PFSK-1 (cell line): ENCODE measurements around the gene DPYSL3.

Experiments
- FOXP2 ChIP-seq: optimal IDR thresholded peaks from 2 replicates; pipeline ENCODE3; 2011; ENCODE audit warnings: borderline replicate concordance, control low read depth, inconsistent platforms; ENCODE audit not compliant: insufficient read depth; ENCODE audit errors: extremely low read length, extremely low read depth
- POLR2AphosphoS5 ChIP-seq: IDR thresholded peaks from 2 replicates; pipeline ENCODE4 v1.6.1; 2012; ENCODE audit warnings: low read depth, mild to moderate bottlenecking, control low read depth, low read length, moderate library complexity
- SIN3A ChIP-seq: IDR thresholded peaks from 2 replicates; pipeline ENCODE4 v1.6.1; 2012; ENCODE audit warnings: mild to moderate bottlenecking, low read length, moderate library complexity, borderline replicate concordance; ENCODE audit not compliant: insufficient read depth
- TAF1 ChIP-seq: IDR thresholded peaks from 2 replicates; pipeline ENCODE4 v1.6.1; 2012; ENCODE audit warnings: low read length, control low read depth, borderline replicate concordance; ENCODE audit not compliant: insufficient read depth
- TF ChIP-seq, protein P1 (sequence below), 2 experiments: IDR thresholded peaks; 2 replicates each; pipeline versions ENCODE4 v1.6.1 to v1.8.0; 2011 to 2012; ENCODE audit warnings: low read depth in 2 of 2, low read length in 2 of 2, control low read depth in 1 of 2, inconsistent platforms in 1 of 2, mild to moderate bottlenecking in 1 of 2, moderate library complexity in 1 of 2; ENCODE audit not compliant: insufficient read depth in 1 of 2

Gene DPYSL3

DNA sequence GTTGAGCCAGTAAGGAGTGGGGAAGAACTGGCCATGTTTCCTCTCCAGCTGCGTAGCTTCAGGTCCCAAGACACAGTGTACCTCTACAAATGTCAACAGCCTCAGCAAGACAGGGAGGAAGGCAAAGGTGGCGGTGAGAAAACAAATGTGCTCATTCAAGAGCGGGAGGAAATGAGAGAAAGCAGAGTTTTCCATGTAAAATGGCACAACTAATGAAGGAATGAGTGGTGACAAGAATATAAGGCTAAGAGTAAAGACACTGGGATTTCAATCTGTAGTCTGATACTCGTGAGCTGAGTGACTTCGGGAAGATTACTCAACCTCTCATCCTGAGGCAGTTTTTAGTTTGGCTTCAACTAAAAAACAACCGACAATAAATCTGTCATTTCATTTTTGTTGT lies 67.6 kb downstream of the DPYSL3 start:
- TF ChIP-seq FOXP2 (no peak), SIN3A (no peak), TAF1 (no peak), POLR2AphosphoS5 (no peak)
- TF ChIP-seq, protein P1, sequence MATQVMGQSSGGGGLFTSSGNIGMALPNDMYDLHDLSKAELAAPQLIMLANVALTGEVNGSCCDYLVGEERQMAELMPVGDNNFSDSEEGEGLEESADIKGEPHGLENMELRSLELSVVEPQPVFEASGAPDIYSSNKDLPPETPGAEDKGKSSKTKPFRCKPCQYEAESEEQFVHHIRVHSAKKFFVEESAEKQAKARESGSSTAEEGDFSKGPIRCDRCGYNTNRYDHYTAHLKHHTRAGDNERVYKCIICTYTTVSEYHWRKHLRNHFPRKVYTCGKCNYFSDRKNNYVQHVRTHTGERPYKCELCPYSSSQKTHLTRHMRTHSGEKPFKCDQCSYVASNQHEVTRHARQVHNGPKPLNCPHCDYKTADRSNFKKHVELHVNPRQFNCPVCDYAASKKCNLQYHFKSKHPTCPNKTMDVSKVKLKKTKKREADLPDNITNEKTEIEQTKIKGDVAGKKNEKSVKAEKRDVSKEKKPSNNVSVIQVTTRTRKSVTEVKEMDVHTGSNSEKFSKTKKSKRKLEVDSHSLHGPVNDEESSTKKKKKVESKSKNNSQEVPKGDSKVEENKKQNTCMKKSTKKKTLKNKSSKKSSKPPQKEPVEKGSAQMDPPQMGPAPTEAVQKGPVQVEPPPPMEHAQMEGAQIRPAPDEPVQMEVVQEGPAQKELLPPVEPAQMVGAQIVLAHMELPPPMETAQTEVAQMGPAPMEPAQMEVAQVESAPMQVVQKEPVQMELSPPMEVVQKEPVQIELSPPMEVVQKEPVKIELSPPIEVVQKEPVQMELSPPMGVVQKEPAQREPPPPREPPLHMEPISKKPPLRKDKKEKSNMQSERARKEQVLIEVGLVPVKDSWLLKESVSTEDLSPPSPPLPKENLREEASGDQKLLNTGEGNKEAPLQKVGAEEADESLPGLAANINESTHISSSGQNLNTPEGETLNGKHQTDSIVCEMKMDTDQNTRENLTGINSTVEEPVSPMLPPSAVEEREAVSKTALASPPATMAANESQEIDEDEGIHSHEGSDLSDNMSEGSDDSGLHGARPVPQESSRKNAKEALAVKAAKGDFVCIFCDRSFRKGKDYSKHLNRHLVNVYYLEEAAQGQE (IDR thresholded peaks at IDR 0.05; ENCODE audit: insufficient read depth in 1 of 2, low read depth in 2 of 2, low read length in 2 of 2): no peak

DNA sequence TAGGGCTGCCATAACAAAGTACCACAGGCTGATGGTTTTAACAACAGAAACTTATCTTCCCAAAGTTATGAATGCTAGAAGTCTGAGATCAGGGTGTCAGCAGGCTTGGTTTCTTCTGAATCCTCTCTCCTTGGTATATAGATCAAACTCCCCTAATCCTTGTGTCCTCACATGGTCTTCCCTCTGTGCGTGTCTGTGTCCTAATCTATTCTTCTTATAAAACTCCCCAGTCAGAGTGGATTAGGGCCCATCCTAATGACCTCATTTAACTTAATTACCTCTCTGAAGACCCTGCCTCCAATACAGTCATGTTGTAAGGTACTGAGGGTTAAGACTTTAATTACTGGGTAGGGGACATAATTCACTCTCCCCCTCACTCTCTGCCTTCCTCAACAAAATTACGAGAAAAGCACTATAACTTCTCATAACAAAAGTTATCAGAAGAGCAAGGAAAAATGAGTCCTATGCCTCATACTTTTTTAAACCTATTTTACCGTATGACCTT lies 68.6 kb downstream of the DPYSL3 start:
- TF ChIP-seq, protein P1 (IDR thresholded peaks at IDR 0.05; ENCODE audit: insufficient read depth in 1 of 2, low read depth in 2 of 2, low read length in 2 of 2): no peak
- TF ChIP-seq POLR2AphosphoS5 (no peak), FOXP2 (no peak), SIN3A (no peak), TAF1 (no peak)

DNA sequence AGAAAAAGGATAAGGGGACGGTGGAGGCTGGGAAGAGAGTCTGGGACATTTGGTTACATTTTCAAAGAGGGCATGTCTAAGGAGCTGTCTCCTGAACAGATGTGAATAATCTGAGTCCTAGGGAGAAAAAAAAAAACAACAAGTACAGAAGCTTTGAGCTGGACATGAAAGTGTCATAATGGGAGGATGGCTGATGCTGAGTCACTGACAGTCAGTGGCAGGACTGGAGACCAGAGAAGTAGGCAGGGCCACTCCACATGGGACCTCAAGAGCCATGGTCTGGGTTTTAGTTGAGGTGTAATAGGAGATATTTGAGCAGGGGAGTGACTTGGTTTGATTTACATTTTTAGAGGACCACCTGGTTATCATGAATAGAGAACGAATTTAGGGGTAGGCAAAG lies 70.6 kb downstream of the DPYSL3 start:
- TF ChIP-seq, protein P1 (IDR thresholded peaks at IDR 0.05; ENCODE audit: insufficient read depth in 1 of 2, low read depth in 2 of 2, low read length in 2 of 2): no peak
- TF ChIP-seq POLR2AphosphoS5 (no peak), FOXP2 (no peak), SIN3A (no peak), TAF1 (no peak)

DNA sequence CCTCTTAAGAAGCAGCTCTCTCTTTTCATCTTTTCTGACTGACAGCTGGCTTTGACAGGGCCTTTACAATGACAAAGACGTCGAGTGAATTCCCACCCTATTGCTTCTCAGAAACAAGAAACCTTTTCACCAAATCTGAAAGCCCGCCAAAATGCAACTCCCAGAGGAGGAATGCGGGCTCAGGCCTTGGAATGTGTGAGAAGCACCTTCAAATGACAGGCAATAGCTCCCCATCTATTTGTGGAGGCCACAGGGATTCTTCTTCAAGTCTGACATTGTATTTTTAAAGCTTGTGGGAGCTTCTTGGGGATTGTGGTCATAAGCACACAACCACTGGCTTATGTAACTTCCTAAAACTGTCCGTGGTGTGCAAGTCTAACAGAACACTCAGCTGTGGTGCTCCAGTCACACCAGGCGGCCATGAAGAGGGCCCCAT lies 72.7 kb downstream of the DPYSL3 start:
- TF ChIP-seq FOXP2: no peak
- TF ChIP-seq, protein P1 (IDR thresholded peaks at IDR 0.05; ENCODE audit: insufficient read depth in 1 of 2, low read depth in 2 of 2, low read length in 2 of 2): no peak
- TF ChIP-seq SIN3A: no peak
- TF ChIP-seq TAF1: no peak
- TF ChIP-seq POLR2AphosphoS5: no peak

DNA sequence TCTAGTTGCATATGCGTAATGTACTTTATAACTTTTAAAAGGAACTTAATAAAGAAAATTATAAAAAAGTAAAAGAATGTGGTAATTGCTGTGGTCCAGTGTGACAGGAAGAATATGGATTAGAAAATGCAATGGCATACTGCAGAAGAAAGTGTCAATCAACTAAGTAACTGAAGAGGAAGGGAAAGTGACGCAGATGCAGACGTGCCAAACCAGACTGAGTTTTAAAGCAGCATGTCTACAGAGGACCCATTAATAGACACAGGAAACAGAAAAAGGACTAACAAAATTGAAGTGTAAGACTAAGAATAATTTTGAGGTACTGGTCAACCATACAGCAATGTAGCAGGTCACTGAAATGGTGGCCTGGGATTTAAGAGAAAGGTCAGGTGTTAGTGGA lies 73.3 kb downstream of the DPYSL3 start:
- TF ChIP-seq TAF1 (no peak), SIN3A (no peak), POLR2AphosphoS5 (no peak), FOXP2 (no peak)
- TF ChIP-seq, protein P1 (IDR thresholded peaks at IDR 0.05; ENCODE audit: insufficient read depth in 1 of 2, low read depth in 2 of 2, low read length in 2 of 2): no peak
